ENCODE results near the gene TGFB3.
A peak's percentile ranks its signal among the peaks of the same experiment; 100 is the strongest.
"Not testable (repeated sequence)": the region's sequence is repeated elsewhere in the genome, so short reads cannot be mapped to it uniquely, and the experiment has no call there.

TGFB3 gene

GRCh38 chr14:75960231-75960630 is 21.6 kb downstream of the TGFB3 start:
- peak; percentile 26 for DNase-seq (ENCODE audit: low spot score)

- DNase-seq (ENCODE audit: low spot score) = no peak
Observed at GRCh38 chr14:75959031-75959430, 22.8 kb downstream of the TGFB3 start.

GRCh38 chr14:75952489-75952888 is 29.3 kb downstream of the TGFB3 start:
- DNase-seq (ENCODE audit: low spot score) = no peak

- DNase-seq (ENCODE audit: low spot score) = no peak
Observed at GRCh38 chr14:75946785-75947184, 35.0 kb downstream of the TGFB3 start.

- DNase-seq (ENCODE audit: low spot score) = no peak
Observed at GRCh38 chr14:75944607-75945241, 37.1 kb downstream of the TGFB3 start.

- no peak for DNase-seq (ENCODE audit: low spot score)
Observed at GRCh38 chr14:75941030-75941429, 40.8 kb downstream of the TGFB3 start.

GRCh38 chr14:75939200-75939599 is 42.6 kb downstream of the TGFB3 start:
- no peak for DNase-seq (ENCODE audit: low spot score)

- no peak for DNase-seq (ENCODE audit: low spot score)
Observed at GRCh38 chr14:75934998-75935628, 46.7 kb downstream of the TGFB3 start.

GRCh38 chr14:75933712-75934296 is 48.0 kb downstream of the TGFB3 start:
- no peak for DNase-seq (ENCODE audit: low spot score)

- no peak for DNase-seq (ENCODE audit: low spot score)
Observed at GRCh38 chr14:75928690-75929181, 53.1 kb downstream of the TGFB3 start.

- DNase-seq (ENCODE audit: low spot score) = no peak
Observed at GRCh38 chr14:75927564-75928087, 54.2 kb downstream of the TGFB3 start.

- no peak for DNase-seq (ENCODE audit: low spot score)
Observed at GRCh38 chr14:75926431-75927115, 55.2 kb downstream of the TGFB3 start.

- DNase-seq (ENCODE audit: low spot score) = not testable (repeated sequence)
Observed at GRCh38 chr14:75925141-75925840, 56.5 kb downstream of the TGFB3 start.

- DNase-seq (ENCODE audit: low spot score) = not testable (repeated sequence)
Observed at GRCh38 chr14:75920421-75920820, 61.4 kb downstream of the TGFB3 start.

GRCh38 chr14:75917946-75918335 is 63.9 kb downstream of the TGFB3 start:
- DNase-seq (ENCODE audit: low spot score) = no peak

GRCh38 chr14:75917322-75917945 is 64.4 kb downstream of the TGFB3 start:
- DNase-seq (ENCODE audit: low spot score) = no peak

- DNase-seq (ENCODE audit: low spot score) = no peak
Observed at GRCh38 chr14:75915045-75915444, 66.8 kb downstream of the TGFB3 start.

- no peak for DNase-seq (ENCODE audit: low spot score)
Observed at GRCh38 chr14:75913183-75913582, 68.6 kb downstream of the TGFB3 start.

- DNase-seq (ENCODE audit: low spot score) = no peak
Observed at GRCh38 chr14:75911883-75912282, 69.9 kb downstream of the TGFB3 start.

GRCh38 chr14:75910048-75910447 is 71.7 kb downstream of the TGFB3 start:
- DNase-seq (ENCODE audit: low spot score) = no peak

- DNase-seq (ENCODE audit: low spot score) = no peak
Observed at GRCh38 chr14:75909630-75910029, 72.2 kb downstream of the TGFB3 start.
